VCaP (cell line): ENCODE data around the gene PLIN4.
A peak's percentile ranks its signal among the peaks of the same experiment; 100 is the strongest.

Experiments used
- H3K27ac ChIP-seq: fragments of 450-650 bp; 2 replicates; pipeline ENCODE4 v1.5.1; 2017
- TF ChIP-seq, protein P1 (sequence below): fragments of 450-650 bp; conservative IDR thresholded peaks from 2 replicates; pipeline ENCODE4 v1.5.1; 2017; ENCODE audit warnings: mild to moderate bottlenecking, moderate library complexity

Gene PLIN4

DNA sequence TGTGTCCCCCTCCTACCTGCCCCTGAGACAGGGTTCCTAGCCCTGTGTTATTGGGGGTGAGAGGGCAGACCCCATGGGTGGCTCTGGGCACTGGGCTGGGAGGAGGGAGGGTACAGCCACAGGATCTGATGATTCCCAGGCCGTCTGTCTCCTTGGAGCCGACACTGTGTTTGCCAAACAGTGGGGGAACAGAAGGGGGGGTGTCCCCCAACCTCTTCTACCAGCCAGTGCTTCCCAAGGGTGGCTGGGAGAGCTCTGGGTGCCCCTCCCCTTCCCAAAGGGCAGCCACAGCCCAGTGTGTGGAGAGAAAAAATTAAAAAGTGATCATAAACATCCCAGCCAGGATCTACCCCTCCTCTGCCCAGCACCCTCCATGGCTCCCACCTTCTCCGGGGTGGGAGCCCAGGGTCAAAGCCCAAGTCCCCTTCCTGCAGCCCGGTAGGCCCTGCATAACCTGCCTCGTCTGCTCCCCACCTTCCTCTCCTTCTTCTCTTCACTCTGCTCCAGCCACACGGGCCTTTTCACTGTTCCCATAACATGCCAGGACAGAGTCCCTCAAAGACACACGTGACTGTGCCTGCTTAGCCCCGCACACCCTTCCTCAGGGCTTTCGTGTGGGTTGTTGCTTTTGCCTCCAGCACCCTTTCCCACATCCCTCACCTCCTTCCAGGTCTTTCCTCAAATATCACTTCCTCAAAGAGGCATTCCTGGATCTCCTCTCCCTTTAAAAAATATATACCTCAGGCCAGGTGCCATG, 1.4 kb upstream of the PLIN4 start:
- TF ChIP-seq, protein P1, sequence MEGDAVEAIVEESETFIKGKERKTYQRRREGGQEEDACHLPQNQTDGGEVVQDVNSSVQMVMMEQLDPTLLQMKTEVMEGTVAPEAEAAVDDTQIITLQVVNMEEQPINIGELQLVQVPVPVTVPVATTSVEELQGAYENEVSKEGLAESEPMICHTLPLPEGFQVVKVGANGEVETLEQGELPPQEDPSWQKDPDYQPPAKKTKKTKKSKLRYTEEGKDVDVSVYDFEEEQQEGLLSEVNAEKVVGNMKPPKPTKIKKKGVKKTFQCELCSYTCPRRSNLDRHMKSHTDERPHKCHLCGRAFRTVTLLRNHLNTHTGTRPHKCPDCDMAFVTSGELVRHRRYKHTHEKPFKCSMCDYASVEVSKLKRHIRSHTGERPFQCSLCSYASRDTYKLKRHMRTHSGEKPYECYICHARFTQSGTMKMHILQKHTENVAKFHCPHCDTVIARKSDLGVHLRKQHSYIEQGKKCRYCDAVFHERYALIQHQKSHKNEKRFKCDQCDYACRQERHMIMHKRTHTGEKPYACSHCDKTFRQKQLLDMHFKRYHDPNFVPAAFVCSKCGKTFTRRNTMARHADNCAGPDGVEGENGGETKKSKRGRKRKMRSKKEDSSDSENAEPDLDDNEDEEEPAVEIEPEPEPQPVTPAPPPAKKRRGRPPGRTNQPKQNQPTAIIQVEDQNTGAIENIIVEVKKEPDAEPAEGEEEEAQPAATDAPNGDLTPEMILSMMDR = no peak
- no peak overlapping the region for H3K27ac ChIP-seq

DNA sequence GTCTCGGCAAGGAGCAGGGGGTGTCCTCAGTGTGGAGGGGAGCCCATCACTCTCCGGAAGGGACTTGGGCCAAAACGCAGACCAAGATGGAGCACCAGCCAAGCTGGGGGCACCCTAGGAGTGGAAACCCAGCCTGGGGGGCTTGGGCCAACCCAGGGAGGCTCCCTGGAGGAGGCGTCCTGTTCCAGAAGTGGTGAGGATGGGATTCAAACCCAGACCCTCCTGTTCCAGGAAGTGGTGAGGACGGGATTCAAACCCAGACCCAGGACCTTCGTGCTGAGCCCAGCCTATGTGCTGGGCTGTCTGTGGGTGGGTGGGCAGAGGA, 848 bp upstream of the PLIN4 start:
- TF ChIP-seq, protein P1 = no peak
- H3K27ac ChIP-seq = 0 out of 2 replicates have a peak overlapping the region, but pooled peaks have one; percentile 38

DNA sequence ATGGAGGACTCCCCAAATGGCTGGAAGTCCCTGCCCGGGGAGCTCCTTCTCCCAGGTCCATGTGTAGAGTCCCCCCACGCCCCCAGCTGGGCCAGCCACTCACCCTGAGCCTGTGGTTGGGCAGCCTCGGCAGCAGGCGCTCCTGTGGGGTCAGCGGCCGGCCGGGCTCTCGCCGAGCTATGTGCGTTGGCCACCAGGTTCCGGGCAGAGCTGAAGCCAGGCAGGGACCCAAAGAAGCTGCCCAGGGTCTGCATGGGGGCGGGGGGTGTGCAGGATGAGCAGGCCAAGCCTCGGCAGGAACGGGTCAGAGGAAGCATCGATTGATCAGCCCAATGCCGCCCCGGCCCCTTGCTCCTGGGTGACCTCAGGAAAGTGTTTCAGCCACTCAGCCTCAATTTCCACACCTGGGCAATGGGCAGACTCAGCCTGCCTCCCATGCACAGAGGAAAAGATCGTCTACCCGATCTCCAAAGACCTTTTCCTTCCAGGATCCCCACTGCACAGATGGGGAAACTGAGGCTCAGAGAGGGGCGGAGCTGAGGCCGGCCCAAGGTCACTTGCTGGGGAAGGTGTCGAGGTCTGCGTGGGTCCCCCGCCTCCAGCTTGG, 732 bp downstream of the PLIN4 start:
- TF ChIP-seq, protein P1 = no peak
- H3K27ac ChIP-seq = no peak overlapping the region

DNA sequence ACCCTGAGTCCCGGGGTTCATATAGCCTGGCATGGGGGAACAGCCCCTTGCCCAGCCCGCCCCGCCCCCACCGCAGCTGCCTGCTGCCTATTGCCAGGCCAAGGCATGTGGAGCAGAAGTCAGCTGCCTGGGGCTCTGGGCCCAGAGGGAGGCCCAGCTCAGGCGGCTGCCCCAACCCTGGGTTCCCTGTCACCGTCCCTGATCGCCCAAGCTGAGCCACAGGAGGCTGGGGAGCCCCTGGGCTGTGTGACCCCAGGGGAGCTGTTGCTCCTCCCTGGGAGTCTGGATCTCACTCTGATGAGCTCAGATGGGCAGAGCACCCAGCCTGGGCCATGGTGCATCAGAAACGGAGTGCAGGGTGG, 1.4 kb downstream of the PLIN4 start:
- no peak overlapping the region for H3K27ac ChIP-seq

DNA sequence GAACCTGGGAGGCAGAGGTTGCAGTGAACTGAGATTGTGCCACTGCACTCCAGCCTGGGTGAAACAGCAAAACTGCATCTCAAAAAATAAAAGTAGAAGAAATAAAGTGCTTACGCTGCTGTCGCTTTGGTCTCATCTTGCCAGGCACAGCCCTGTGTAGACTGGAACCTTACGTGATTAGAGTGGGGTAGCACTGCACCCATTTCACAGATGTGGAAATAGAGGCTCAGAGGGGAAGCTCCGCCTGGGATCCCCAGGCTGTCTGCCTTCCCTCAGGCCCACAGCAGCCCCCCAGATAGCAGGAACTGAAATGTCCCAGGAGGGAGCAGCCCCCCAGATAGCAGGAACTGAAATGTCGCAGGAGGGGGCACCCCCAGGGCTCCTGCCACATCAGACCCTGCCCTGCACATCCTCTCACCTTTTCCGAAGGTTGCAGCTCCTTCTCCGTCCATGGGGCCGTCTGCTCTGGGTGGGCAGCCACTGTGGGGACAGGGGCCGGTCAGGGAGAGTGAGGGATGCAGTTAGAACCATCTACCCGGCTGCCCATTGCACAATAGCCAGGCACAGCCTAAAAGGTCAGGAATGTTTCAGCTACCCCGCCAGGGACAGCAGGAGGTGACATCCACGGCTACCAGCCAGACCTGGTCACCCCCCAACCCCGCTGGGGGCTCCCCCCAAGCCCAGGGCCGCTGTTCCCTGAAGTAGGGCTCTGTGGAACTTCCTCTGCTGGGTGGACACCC, 1.9 kb downstream of the PLIN4 start:
- TF ChIP-seq, protein P1 = no peak
- H3K27ac ChIP-seq = no peak overlapping the region

More for the DNA sequence above, 1.4 kb downstream of the PLIN4 start:
- TF ChIP-seq, protein P1 = no peak

DNA sequence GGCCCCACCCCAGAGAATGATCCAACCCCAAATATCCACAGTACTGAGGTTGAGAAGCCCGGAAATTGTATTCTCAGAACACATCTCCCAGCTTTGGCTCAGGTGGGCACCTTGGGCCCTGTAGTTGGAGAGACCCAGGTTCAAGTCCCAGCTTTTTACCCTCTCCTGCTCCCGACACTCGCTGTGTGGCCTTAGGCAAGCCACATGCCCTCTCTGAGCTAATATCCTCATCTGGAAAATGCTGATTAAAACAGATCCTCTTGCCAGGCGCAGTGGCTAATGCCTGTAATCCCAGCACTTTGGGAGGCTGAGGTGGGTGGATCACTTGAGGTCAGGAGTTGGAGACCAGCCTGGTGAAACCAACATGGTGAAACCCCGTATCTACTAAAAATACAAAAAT, 2.6 kb downstream of the PLIN4 start:
- TF ChIP-seq, protein P1 = no peak
- H3K27ac ChIP-seq = no peak overlapping the region

DNA sequence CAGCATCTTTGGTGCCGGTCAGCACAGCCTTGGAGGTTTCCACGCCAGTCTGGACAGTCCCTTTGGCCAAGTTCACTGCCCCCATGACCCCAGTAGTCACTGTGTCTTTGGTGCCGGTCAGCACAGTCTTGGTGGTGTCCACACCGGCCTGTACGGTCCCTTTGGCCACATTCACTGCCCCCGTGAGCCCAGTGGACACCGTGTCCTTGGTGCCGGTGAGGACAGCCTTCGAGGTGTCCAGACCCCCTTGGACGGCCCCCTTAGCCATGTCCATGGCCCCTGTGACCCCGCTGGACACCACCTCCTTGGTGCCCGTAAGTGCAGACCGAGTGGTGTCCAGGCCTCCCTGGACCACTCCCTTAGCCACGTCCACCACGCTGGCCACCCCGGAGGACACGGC, 5.0 kb downstream of the PLIN4 start:
- TF ChIP-seq, protein P1 = no peak
- no peak overlapping the region for H3K27ac ChIP-seq
